Measurements from ENCODE around the gene NKD1.

The NKD1 gene

DNA sequence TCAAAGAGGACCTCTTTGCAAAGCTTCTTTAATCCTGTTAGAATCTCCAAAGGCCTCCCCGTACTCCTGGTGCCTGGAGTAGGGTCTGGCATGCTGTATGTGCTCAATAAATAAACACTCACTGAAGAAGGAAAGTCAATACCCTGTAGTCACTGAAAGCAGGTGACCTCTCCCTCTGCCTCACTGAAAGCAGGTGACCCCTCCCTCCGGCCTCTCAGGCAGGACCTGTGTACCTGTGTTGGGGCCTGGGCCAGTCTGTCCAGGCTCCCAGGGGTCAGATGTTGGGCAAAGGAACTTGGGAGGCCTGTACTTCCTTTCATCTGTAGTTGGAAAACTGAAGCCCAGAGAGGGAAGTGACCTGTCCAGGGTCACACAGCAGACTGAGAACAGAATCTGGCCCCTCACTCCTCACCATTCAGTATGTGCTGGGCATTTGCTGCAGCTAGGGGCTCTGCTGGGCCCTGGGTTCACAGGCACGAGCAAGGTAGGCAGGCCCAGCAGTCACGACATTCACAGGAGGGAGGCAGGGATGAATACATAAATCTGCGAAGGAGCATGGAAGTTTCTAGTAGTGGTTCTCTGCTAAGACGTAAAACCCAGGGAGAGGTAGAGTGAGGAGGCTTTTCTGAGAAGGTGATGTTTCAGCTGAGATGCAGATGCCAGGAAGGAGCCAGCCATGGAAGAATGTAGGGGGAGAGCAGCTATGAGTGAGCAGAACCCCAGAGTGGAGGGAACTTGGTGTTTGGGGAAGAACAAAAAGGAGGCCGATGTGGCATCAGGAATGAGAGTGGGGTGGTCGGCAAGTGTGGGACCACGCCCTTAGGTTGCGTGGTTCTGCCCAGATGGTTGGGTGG lies 64.0 kb downstream of the NKD1 start:
- no peak for DNase-seq

GRCh38 chr16:50612849-50613198 lies 64.6 kb downstream of the NKD1 start:
- DNase-seq = no peak

GRCh38 chr16:50613281-50613963 lies 65.2 kb downstream of the NKD1 start:
- peak in 1 of 56 donors; percentile 21 for DNase-seq

GRCh38 chr16:50613964-50614474 lies 65.8 kb downstream of the NKD1 start:
- no peak for DNase-seq

- no peak for DNase-seq
Measured at GRCh38 chr16:50614955-50615724, 66.9 kb downstream of the NKD1 start.

- no peak for DNase-seq
Measured at GRCh38 chr16:50615891-50616290, 67.7 kb downstream of the NKD1 start.

DNA sequence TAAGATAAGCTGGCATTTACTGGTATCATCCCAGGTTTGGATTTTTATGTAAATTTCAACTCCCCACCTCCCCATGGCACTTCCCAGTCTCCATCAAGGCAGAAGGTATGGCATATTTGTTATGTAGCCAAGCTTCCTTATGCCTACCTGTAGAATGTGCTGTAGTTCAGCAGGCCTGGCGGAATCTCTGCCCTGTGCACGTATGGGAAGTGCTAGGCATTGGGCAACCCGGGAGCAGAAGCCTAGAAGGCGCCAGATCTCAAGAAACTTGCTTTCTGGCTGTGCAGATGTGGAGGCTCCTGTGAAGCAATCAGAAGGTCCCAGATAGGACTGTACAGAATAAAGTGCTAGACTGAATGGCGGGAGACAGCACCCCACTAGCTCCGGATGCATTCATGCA lies 68.2 kb downstream of the NKD1 start:
- DNase-seq = no peak

DNA sequence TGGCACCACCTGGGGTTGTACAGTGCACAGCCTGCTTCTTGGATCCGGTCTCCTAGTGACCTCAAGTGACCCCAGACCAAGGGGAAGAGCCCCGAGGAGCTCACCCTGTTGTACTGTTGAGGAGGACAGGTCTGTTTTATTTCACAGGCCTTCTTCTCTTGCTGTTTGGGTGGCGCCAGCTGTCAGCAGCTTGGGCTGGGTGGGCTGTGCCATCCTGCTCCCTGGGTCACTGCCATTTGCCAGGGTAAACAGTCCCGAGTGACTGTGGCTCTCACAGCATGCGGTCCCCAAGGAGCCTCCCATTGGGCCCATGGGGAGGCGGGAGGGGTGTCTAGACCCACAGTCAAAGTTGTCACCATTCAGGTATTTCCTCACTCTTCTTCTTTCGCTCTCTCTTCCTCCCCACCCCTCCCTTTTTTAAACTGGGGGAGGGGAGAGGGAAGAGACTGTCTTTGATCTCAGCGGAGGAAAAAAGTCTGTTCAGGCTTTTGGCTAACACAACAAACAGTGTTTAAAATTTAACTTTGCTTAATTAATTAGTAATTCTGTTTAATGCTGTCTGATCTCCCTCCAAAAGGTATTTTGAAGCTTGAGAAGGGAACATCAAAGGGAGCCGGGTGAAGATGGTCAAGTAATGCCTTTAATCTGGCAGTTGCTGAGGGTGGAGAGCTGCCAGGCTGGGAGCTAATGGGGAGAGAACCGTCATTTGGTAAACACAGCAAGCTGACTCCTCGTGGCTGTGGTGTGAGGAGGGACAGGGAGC lies 68.9 kb downstream of the NKD1 start:
- no peak for DNase-seq

DNA sequence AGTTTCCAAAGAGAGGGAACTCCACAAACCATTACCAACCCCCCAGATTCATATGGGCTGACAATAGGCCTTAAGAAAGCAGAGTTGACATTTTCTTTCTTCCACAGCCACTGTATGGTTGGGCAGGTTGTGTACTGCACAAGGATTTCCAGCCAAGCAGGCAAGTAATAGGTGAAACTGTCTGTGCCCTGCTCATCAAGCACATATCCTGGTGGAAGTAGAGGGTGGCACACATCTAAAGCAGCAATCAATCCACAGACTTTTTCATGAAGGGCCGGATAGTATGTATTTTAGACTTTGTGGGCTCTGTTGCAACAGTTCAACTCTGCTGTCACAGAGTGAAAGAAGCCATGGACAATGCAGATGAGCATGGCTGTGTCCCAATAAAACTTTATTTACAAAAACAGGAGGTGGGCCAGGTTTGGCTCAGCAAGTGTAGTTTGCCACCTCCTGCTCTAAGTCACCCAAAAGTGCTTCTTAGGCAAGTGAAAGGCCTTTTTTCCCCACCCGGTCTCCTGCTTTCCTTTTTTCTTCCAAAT lies 69.5 kb downstream of the NKD1 start:
- no peak for DNase-seq

DNA sequence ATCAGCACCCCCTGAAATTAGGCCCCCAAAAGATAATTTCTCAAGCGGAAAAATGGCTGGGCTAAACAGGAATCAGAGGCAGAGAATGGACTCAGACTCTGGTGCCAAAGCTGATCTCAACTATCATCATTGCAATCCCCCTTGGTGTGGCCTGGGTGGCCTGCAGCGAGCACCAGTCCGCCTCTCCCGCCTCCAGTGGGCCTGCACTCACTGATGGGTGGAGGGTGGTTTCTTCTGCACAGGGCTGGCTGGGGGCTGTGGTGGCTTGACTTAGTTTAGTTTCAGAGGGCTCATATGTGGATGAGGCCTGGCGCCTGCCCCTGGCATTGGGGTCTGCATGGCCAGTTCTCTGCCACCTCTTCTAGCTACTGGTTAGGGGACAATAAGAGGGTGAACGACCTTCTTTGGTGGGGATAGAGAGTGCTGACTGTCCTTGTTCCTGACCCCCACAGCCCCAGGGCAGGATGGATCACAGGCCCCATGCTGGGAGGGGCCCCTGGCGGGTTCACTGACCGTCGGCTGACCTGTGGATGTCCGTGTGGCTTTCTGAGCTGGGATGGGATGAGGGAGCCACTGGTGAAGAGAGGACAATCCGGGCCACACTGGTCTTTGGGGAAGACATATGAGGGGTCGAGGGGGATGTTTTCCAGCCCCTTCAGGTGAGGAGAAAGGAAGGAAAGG lies 70.2 kb downstream of the NKD1 start:
- DNase-seq = no peak

GRCh38 chr16:50619702-50620491 lies 71.7 kb downstream of the NKD1 start:
- DNase-seq = no peak

- no peak for DNase-seq
Measured at GRCh38 chr16:50620646-50621451, 72.7 kb downstream of the NKD1 start.

GRCh38 chr16:50621452-50621792 lies 73.2 kb downstream of the NKD1 start:
- DNase-seq = no peak

DNA sequence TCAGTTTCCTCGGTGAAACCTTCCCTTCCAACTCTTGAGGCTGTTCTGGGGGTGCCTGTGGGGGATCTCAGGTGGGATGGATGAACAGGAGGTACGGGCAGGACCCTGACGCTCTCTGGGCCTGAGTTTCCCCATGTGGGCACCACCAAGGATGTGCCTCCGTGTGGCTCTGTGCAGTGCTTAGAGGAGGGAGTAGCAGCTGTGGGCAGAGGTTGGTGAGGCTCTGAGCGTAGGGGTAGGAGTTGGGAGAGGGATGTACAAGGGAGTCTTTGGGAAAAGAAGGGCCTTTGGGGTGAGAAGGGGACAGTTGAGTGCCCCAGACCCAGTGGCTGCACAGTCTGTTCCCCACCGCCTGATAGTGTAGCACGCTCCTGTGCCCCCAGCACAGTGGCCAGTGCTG lies 73.8 kb downstream of the NKD1 start:
- DNase-seq = no peak

DNA sequence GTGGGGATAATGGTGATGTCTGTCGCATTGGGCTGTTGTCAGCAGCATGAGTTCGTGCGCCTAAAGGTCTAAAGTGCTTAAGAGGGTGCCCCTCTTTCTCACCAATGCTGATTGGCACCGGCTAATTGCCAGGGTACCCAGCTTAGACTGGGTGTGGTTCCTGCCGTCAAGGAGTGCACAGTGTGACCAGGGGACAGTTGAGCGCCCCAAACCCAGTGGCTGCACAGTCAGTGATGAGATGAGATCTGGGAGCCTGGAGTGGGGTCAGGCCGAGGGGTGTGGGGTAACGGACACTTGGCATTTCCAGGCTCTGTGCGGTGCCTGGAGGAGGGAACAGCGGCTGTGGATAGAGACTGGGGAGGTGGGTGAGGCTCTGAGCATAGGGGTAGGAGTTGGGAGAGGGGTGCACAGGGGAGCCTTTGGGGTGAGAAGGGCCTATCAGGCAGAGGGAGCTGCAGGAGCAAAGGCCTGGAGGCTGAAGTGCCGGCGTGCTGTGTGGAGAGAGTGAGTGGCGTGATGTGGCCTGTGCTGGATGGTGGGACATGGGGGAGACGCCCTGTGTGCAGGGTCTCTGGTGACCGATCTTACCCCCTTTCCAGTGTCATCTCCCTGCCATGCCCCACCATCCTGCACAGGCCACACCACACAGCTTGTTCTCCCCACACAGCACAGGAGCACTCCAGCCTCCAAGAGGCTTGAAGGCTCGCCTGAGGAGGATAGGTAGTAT lies 74.6 kb downstream of the NKD1 start:
- no peak for DNase-seq

DNA sequence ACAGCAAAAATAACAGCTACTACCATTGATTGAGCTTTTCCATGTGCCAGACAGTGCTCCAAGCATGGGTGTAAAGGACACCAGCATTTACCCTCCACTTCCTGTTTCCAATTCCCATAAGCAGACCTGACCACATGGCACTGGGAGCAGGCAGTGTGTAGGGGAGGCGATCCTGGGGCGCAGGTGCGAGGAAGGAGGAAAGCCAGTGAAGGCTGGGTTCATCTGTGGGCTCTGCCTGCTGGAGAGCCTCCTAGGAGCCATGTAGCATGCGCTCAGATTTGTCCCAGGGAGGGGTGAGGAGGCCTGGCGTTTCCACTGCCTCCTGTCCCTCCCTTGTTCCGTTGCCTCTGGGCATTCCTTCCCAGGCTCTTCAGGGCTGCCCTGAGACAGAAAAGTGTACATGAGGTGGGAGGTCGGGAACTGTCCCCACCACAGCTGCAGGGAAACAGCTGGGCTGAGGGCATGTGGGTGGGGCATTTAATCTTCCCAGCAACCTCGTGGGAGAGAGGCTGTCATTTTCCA lies 76.3 kb downstream of the NKD1 start:
- DNase-seq = no peak

GRCh38 chr16:50625374-50625773 lies 77.2 kb downstream of the NKD1 start:
- DNase-seq = no peak

- DNase-seq = no peak
Measured at GRCh38 chr16:50626868-50627267, 78.7 kb downstream of the NKD1 start.
